A549 (cell line): ENCODE data around the gene ZNF469. TPM values are rescaled to one million over a fixed set of nuclear protein-coding genes. Genes with fewer than 3 reads are reported as not detected.
A peak's percentile ranks its signal among the peaks of the same experiment; 100 is the strongest.

Experiments
- ATAC-seq, 2 experiments: fragments of 200-7000 bp in 1 of 2; fragments of >200 bp in 1 of 2; cut with Nextera tagmentation in 1 of 2; cut with Tn5 transposase in 1 of 2; 3 replicates each; pipeline versions ENCODE4 v1.8.0 to v1.9.1; 2018 to 2020; ENCODE audit warnings: mild to moderate bottlenecking in 1 of 2, moderate library complexity in 1 of 2
- CTCF ChIA-PET: fragments of 300-600 bp; sonication (Branson Sonifier 250); formaldehyde crosslinking; extraction: SDS; loops from one replicate; lab custom pipeline; 2021; ENCODE audit warnings: antibody characterized with exemption, inconsistent platforms; lab: Yijun Ruan, JAX
- POLR2A ChIA-PET: fragments of 350-600 bp; formaldehyde crosslinking; extraction: SDS; loops from one replicate; lab custom pipeline; 2021; ENCODE audit warnings: antibody characterized with exemption, inconsistent platforms; lab: Yijun Ruan, JAX
- DNase-seq, 2 experiments: peaks; one replicate each; pipeline versions ENCODE4 v3.0.0 to v3.0.0-alpha.2; 2011 to 2016; ENCODE audit warnings: low read depth in 1 of 2, low spot score in 1 of 2
- FAIRE-seq: peaks from 2 replicates; lab custom pipeline; 2011; peaks lifted over from hg19 to GRCh38; lab: Jason Lieb, UNC
- H3K27ac ChIP-seq, 2 experiments: fragments of >200 bp; sonication (Bioruptor Twin); formaldehyde crosslinking; 3 replicates each; pipeline ENCODE4 v1.5.1; 2016 to 2017
- H3K4me1 ChIP-seq: fragments of >200 bp; sonication (Bioruptor Twin); formaldehyde crosslinking; 3 replicates; pipeline ENCODE4 v1.6.1; 2016
- H3K4me2 ChIP-seq: fragments of >200 bp; sonication (Bioruptor Twin); formaldehyde crosslinking; 3 replicates; pipeline ENCODE4 v1.6.1; 2016
- H3K4me3 ChIP-seq: fragments of >200 bp; sonication (Bioruptor Twin); formaldehyde crosslinking; 3 replicates; pipeline ENCODE4 v1.5.1; 2016
- H3K9me3 ChIP-seq: fragments of >200 bp; sonication (Bioruptor Twin); formaldehyde crosslinking; 3 replicates; pipeline ENCODE4 v1.6.1; 2016
- BCL3 ChIP-seq: fragments of >200 bp; sonication (Bioruptor Twin); formaldehyde crosslinking; IDR thresholded peaks from 3 replicates; pipeline ENCODE4 v1.6.1; 2016
- CBX2 ChIP-seq: fragments of 200-600 bp; sonication (generic); IDR thresholded peaks from 2 replicates; pipeline ENCODE4 v1.6.1; 2016; ENCODE audit warnings: low read depth, mild to moderate bottlenecking, borderline replicate concordance
- CEBPB ChIP-seq, 2 experiments: fragments of >200 bp in 1 of 2; sonication (Bioruptor Twin) in 1 of 2; formaldehyde crosslinking in 1 of 2; IDR thresholded peaks; 2 replicates each; pipeline ENCODE4 v1.6.1; 2012 to 2016
- CHD2 ChIP-seq: fragments of 150-350 bp; IDR thresholded peaks from 2 replicates; pipeline ENCODE4 v1.6.1; 2014; ENCODE audit warnings: low read length; ENCODE audit not compliant: partially characterized antibody
- EHF ChIP-seq: fragments of 250-450 bp; sonication (Bioruptor Pico); IDR thresholded peaks from 2 replicates; pipeline ENCODE4 v1.5.0; 2020; ENCODE audit warnings: mild to moderate bottlenecking
- ELK1 ChIP-seq: fragments of 150-350 bp; IDR thresholded peaks from 2 replicates; pipeline ENCODE4 v1.6.1; 2014; ENCODE audit warnings: low read depth, mild to moderate bottlenecking, low read length
- EP300 ChIP-seq, 2 experiments: fragments of >200 bp; sonication (Bioruptor Twin); formaldehyde crosslinking; IDR thresholded peaks; 2 replicates in 1 of 2; 3 replicates in 1 of 2; pipeline ENCODE4 v1.6.1; 2016 to 2017
- ESRRA ChIP-seq: fragments of 150-350 bp; IDR thresholded peaks from 2 replicates; pipeline ENCODE4 v1.6.1; 2014; ENCODE audit warnings: mild to moderate bottlenecking, low read length, borderline replicate concordance
- FOSB ChIP-seq: fragments of 250-450 bp; sonication (Bioruptor Pico); IDR thresholded peaks from 2 replicates; pipeline ENCODE4 v1.5.0; 2020; ENCODE audit warnings: mild to moderate bottlenecking, moderate library complexity
- HOXA7 ChIP-seq: fragments of 250-450 bp; sonication (Bioruptor Pico); IDR thresholded peaks from 2 replicates; pipeline ENCODE4 v1.5.0; 2020; ENCODE audit warnings: mild to moderate bottlenecking, moderate library complexity
- HOXB13 ChIP-seq: fragments of 250-450 bp; sonication (Bioruptor Pico); IDR thresholded peaks from 2 replicates; pipeline ENCODE4 v1.5.0; 2020; ENCODE audit warnings: low read depth, mild to moderate bottlenecking, moderate library complexity
- JUN ChIP-seq, 2 experiments: fragments of >200 bp; sonication (Bioruptor Twin); formaldehyde crosslinking; IDR thresholded peaks; 2 replicates in 1 of 2; 3 replicates in 1 of 2; pipeline ENCODE4 v1.6.1; 2016 to 2017
- JUNB ChIP-seq: fragments of >200 bp; sonication (Bioruptor Twin); formaldehyde crosslinking; IDR thresholded peaks from 2 replicates; pipeline ENCODE4 v1.6.1; 2016
- KDM5A ChIP-seq: fragments of 200-600 bp; sonication (generic); IDR thresholded peaks from 2 replicates; pipeline ENCODE4 v1.6.1; 2016; ENCODE audit warnings: antibody characterized with exemption, mild to moderate bottlenecking
- MAFK ChIP-seq: fragments of 450-650 bp; IDR thresholded peaks from 2 replicates; pipeline ENCODE4 v1.6.1; 2014; ENCODE audit not compliant: partially characterized antibody
- NPAS2 ChIP-seq: fragments of 250-450 bp; sonication (Bioruptor Pico); IDR thresholded peaks from 2 replicates; pipeline ENCODE4 v1.8.0; 2022; ENCODE audit warnings: mild to moderate bottlenecking, moderate library complexity, borderline replicate concordance
- NR3C1 ChIP-seq: fragments of >200 bp; sonication (Bioruptor Twin); formaldehyde crosslinking; IDR thresholded peaks from 3 replicates; pipeline ENCODE4 v1.6.1; 2017
- RCOR1 ChIP-seq: fragments of 150-350 bp; IDR thresholded peaks from 2 replicates; pipeline ENCODE4 v1.6.1; 2014; ENCODE audit warnings: antibody characterized with exemption, low read length, low read depth
- ZC3H11A ChIP-seq: fragments of 450-650 bp; IDR thresholded peaks from 2 replicates; pipeline ENCODE4 v1.6.1; 2014; ENCODE audit warnings: antibody characterized with exemption, mild to moderate bottlenecking
- WGBS: methylation state at CpG from one replicate; pipeline ENCODE4 v1.1.6; 2017; ENCODE audit errors: missing lambda C conversion rate; 5-methylcytosine and 5-hydroxymethylcytosine counted together
- polyA plus RNA-seq, 4 experiments: library from polyadenylated mRNA; depleted of rRNA in 3 of 4; stranded (reverse); fragments of >200 nt; fragmentation: RNase III in 1 of 4; extraction: RNeasy Plus Mini Kit Qiagen cat#74134 plus additional on column Dnase treatment in 1 of 4; gene quantifications; 2 replicates in 3 of 4; 3 replicates in 1 of 4; pipeline ENCODE4 v1.2.3, GENCODE V29; 2011 to 2017
- TF ChIP-seq, protein P1 (sequence below): IDR thresholded peaks from 2 replicates; pipeline ENCODE4 v1.6.1; 2012

ZNF469 gene
- polyA plus RNA-seq, 2 of the 4 experiments (the other 2 are of a cell fraction) = 0.47 to 4.4 TPM

- H3K4me1 ChIP-seq = peaks cover 25% of the 10 kb centered on the region
- ATAC-seq = no peak
- H3K9me3 ChIP-seq = peaks cover 23% of the 10 kb centered on the region
- POLR2A ChIA-PET = no interaction called here
- 94% methylated on average over 8 of the region's 8 CpGs for WGBS
- H3K27ac ChIP-seq = peak overlapping the region; percentile 12 to 99; a peak in 3 of 6 replicates
- FAIRE-seq = no peak
- no peak for DNase-seq
- CTCF ChIA-PET = interaction anchor here (1.5 kb wide), 1 partner anchor 11 kb away, joined by 3 read pairs; no protein-coding TSS in a partner anchor
- TF ChIP-seq ELK1 (no peak), HOXB13 (CRISPR knock-in tag) (no peak), BCL3 (no peak), FOSB (CRISPR knock-in tag) (no peak), CBX2 (no peak), RCOR1 (no peak), CEBPB (IDR thresholded peaks at IDR 0.05) (no peak), ESRRA (no peak), JUN (IDR thresholded peaks at IDR 0.05) (no peak), EHF (CRISPR knock-in tag) (no peak), JUNB (no peak)
- TF ChIP-seq, all 56 proteins: peak for 0
- H3K4me3 ChIP-seq = no peak overlapping the region
- no peak overlapping the region for H3K4me2 ChIP-seq
Observed at GRCh38 chr16:88337021-88337420, 45.7 kb upstream of the ZNF469 start.

GRCh38 chr16:88337538-88337937, 45.2 kb upstream of the ZNF469 start:
- DNase-seq (no peak), ATAC-seq (no peak), FAIRE-seq (no peak)
- CTCF ChIA-PET = interaction anchor here (0.7 to 1.5 kb wide), 2 partner anchors 10 to 25 kb away, joined by 3 read pairs; no protein-coding TSS in a partner anchor
- Histone ChIP-seq H3K27ac (peak overlapping the region; percentile 39 to 99; a peak in 4 of 6 replicates), H3K4me3 (no peak overlapping the region), H3K9me3 (peaks cover 23% of the 10 kb centered on the region), H3K4me2 (no peak overlapping the region), H3K4me1 (peaks cover 21% of the 10 kb centered on the region)
- WGBS = 96% methylated on average over 13 of the region's 13 CpGs
- POLR2A ChIA-PET = no interaction called here
- TF ChIP-seq FOSB (CRISPR knock-in tag) = no peak

GRCh38 chr16:88338111-88338510, 44.6 kb upstream of the ZNF469 start:
- peaks cover 28% of the 10 kb centered on the region for H3K9me3 ChIP-seq
- 95% methylated on average over 16 of the region's 16 CpGs for WGBS
- FAIRE-seq (no peak), DNase-seq (no peak), ATAC-seq (no peak)
- peak overlapping the region; percentile 39 to 99; a peak in 4 of 6 replicates for H3K27ac ChIP-seq
- CTCF ChIA-PET = interaction anchor here (0.7 to 1.5 kb wide), 2 partner anchors 10 to 24 kb away, joined by 3 read pairs; no protein-coding TSS in a partner anchor
- POLR2A ChIA-PET = no interaction called here
- H3K4me1 ChIP-seq = peaks cover 15% of the 10 kb centered on the region
- no peak overlapping the region for H3K4me3 ChIP-seq
- H3K4me2 ChIP-seq = no peak overlapping the region
- TF ChIP-seq BCL3 (no peak), NPAS2 (CRISPR knock-in tag) (no peak), RCOR1 (no peak), JUNB (no peak), CBX2 (no peak), CHD2 (no peak), MAFK (no peak), ZC3H11A (no peak), EP300 (IDR thresholded peaks at IDR 0.05) (no peak), NR3C1 (no peak), KDM5A (no peak), HOXA7 (CRISPR knock-in tag) (no peak)
- TF ChIP-seq, protein P1, sequence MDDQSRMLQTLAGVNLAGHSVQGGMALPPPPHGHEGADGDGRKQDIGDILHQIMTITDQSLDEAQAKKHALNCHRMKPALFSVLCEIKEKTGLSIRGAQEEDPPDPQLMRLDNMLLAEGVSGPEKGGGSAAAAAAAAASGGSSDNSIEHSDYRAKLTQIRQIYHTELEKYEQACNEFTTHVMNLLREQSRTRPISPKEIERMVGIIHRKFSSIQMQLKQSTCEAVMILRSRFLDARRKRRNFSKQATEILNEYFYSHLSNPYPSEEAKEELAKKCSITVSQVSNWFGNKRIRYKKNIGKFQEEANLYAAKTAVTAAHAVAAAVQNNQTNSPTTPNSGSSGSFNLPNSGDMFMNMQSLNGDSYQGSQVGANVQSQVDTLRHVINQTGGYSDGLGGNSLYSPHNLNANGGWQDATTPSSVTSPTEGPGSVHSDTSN = no peak
- TF ChIP-seq, all 56 proteins: peak for 0
